GM03348 (cell line): ENCODE results near the gene SACS.
A peak's percentile ranks its signal among the peaks of the same experiment; 100 is the strongest.

Source experiments
- DNase-seq: peaks from one replicate; pipeline ENCODE4 v3.0.0; 2012; ENCODE audit warnings: low spot score

SACS gene, protein sequence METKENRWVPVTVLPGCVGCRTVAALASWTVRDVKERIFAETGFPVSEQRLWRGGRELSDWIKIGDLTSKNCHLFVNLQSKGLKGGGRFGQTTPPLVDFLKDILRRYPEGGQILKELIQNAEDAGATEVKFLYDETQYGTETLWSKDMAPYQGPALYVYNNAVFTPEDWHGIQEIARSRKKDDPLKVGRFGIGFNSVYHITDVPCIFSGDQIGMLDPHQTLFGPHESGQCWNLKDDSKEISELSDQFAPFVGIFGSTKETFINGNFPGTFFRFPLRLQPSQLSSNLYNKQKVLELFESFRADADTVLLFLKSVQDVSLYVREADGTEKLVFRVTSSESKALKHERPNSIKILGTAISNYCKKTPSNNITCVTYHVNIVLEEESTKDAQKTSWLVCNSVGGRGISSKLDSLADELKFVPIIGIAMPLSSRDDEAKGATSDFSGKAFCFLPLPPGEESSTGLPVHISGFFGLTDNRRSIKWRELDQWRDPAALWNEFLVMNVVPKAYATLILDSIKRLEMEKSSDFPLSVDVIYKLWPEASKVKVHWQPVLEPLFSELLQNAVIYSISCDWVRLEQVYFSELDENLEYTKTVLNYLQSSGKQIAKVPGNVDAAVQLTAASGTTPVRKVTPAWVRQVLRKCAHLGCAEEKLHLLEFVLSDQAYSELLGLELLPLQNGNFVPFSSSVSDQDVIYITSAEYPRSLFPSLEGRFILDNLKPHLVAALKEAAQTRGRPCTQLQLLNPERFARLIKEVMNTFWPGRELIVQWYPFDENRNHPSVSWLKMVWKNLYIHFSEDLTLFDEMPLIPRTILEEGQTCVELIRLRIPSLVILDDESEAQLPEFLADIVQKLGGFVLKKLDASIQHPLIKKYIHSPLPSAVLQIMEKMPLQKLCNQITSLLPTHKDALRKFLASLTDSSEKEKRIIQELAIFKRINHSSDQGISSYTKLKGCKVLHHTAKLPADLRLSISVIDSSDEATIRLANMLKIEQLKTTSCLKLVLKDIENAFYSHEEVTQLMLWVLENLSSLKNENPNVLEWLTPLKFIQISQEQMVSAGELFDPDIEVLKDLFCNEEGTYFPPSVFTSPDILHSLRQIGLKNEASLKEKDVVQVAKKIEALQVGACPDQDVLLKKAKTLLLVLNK (N-terminal part only)

DNA sequence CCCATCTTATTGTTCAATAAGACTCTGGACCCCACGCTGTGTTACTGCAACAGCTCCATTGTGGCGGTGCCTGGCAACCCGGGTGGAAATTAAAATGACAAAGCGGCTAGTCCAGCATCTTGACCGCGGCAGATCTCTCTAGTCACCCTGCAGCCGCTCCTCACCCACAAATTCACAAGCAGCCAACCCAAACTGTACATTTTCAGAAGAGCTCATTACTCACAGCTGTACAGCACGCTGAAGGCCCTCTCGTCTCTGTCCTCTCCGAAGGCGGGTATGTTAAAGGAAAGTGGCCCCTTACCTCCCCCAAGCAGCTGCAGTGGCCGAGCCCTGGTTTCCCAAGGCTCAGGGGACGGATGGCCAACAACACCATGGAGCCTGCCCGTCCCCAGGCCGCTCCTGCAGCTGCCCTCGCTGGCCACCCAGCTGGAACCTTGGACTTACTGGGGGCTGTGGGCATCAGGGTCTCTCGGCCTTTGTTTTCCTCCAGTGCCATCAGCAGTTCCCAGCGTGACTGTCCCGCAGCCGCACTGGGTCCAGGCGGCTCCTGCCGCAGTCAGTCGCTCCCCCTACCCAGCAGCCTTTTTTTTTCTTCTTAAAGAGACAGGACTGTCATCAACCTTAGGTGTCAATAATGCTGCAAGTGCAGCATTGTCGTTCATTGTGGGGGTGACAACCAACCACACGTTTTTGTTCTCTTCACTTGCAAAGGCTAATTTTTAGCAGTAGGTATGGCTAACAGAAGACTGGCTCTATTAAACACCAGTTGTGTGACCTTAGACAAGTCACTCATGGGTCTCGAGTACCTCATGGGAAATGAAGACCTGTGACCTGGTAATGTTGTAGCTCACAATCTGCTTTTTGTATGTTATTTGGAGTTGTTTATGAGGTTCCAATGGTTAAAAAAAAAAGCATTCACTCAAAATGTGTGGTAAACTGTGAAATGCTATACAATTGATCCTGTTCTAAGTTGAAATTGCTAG, at the start of gene SACS:
TSS of gene SACS (minus strand) at position 532 of the 983 bp plus-strand sequence. CDS start 22,463 bp downstream, outside the sequence.
- DNase-seq: peak; percentile 68

DNA sequence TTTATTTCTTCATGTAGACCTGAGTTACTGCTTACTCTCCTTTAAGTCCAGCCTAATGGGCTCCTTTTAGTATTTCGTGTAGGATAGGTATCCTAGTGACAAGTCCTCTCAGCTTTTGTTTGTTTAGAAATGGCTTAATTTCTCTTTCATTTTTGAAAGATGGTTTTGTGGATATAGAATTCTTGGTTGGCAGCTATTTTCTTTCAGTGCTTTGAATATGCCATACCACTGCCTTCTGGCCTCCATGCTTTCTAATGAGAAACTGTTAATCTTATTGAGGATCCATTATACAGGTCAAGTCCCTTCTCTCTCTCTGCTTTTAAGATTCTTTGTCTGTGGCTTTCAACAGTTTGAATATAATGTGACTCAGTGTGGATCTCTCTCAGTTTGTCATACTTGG, 46.8 kb upstream of the SACS start:
- DNase-seq: no peak

DNA sequence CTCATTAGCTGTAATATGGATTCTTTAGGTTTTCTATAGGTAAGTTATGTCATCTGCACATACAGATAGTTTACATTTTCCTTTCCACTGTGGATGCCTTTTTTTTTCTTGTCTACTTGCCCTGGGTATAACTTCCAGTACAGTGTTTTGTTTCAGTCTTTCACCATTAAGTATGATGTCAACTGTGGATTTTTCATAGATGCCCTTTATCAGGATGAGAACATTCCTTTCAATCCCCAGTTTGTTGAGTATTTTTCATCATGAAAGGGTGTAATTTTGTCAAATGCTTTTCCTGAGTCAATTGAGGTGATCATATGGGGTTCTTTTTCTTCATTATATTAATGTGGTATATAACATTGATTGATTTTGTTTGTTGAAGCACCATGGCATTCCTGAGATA, 43.6 kb upstream of the SACS start:
- DNase-seq: no peak

DNA sequence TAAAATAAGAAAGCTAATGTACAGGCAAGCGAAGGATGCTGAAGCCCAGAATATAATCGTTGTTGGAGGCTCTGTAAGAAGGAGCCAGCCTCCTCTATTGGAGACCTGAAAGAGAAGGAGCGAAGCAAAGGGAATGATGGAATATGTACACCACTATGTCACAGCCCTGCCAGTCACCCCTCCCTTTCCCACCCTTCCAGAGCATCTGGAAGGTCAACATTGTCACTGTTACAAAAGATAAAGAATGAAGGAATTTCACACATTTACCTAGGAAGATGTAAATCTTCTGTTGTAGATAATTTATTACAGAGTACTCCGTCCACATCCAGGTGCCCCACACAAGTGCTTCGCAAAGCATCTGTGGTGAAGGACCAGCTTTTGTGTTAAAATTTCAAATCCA, 39.7 kb upstream of the SACS start:
- no peak for DNase-seq

DNA sequence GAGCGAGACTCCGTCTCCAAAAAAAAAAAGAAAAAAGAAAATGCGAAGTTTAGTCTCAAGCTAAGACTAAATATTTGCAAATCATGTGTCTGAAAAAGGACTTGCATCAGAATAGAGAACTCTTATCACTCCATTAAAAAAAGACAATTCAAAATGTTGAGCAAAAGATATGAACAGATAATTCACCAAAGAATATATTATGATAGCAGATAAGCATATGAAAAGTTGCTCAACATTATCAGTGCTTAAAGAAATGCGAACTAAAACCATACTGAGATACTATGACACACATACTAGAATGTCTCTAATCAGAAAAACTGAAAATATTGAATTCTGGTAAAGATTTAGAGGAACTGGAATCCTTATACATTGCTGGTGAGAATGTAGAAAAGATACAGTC, 38.7 kb upstream of the SACS start:
- no peak for DNase-seq

DNA sequence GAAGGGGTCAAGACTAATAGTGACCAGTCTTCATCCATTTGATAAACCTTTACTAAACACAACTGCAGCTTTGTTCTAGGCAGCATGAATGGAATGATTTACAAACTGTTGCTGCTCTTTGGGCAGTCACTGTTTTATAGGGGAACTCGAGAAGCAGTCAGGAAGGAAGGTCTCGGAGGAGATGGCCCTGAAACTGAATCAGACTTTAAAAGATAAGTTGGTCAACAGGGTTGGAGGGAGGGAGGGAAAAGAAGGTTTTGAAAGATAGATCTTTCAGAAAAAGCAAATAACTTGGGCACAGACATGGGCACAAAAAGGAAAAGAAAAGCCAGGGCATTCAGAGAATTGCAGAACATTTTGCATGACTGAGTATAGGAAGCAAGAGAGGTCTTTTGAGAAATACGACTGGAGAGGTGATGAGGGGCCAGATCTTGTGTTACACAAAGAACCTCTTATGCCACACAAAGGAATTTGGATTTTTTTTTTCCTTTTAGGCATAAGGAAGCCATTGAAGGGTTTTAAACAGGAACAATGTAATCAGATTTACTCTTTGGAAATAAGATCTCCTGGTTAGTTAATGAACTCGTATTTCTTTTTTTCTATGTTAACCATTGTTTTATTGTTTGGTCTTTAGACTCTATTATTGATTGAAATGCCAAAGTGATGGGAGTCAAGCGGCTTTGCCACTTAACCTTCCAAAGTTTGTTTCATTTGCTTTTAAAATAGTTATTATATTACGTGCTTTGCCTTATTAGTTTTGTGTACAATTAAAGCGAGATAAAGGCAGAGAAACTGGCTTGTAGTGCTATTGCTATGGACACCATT, 37.5 kb upstream of the SACS start:
- DNase-seq: no peak

DNA sequence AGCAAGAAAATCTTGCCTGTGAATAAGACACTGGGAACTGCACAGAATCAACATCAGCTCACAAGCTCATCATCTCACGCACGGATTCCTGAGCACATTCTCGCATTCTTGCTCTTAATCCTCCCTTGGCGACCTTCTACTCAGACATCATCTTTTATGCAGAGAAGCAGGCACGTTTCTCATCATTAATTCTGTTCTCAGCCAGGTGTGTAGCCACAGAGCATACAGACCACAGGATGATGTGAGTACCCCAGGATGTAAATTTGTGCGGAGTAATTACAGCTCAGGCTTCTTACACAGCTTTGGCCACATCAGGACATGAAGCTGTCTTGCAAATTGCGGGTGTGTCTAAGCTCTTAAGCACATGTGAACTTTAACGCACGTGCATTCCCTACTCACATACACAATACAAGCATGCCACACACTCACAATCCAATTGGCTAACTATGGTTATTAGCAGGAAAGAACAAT, 36.5 kb upstream of the SACS start:
- peak; percentile 72 for DNase-seq

DNA sequence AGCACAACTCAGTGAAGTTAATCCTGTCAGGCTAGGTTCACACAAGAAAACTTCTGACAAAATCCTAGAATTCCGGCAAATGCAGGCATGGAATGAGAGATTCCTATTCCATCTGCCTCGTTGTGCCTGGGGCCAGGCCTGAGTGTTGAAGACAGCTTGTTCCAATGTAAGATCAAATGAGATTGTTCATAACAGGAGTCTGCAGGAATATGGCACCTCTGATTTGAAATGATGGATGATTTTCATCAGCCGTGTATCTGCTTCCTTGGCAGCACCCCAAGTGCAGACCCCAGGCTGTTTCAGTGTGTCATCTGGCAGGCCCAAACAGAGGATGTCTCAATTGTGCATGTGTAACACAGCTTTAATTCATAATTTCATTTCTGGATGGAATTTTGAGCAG, 35.3 kb upstream of the SACS start:
- no peak for DNase-seq

DNA sequence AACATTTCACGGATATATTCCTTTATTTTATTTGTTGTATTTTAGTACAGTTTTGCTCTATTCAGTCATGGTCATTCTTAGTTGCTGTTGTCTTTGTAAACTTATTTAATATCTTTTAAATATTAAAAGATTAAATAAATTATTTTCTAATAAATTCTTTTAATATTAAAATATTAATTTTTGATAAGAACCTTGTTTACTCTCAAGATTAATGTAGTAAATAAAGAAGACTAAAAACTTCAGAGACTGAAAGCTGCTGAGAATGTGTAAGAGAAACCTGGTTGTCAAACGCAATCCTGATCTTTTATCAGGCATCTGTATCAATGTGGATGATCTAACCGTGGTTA, 34.4 kb upstream of the SACS start:
- no peak for DNase-seq

DNA sequence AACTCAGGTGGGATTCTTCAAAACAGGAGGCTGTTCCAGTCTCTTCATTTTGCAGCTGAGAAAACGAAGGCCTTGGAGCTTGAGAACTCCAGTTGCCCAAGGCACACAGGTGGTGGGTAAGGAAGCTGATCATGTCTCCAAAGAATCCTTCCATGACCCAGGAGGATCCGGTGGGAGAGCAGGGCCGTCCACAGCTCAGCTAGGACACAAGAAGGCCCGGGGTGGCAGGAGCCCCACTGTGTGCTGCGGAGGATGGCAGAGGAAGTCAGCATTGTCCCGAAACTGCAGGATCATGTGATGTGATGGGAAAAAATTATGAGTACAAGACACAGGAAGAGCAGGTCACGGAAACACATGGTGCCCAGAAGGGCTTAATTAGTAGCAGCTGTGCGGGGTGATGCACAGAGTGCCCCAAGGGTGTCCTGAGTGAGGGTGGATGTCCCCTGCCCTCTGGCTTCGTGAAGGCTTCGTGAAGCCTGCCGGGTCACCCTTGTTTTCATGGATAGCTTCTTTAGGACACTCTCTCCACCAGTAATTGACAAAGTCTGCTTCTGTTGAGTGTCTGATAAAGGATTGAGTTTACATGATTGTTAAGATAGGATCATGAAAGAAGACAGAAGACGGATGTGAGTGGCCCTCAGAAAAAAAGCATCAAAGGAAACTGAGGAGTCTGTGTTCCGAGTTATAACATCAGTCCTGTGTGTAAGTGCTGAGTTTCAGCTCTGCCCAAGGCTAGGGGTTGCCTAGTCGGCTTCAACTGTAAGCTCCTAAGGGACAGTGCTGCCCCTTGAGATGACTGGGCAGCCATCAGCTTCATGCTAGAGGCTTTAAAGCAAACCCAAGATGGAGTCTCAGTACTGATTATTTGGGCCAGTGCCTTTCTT, 33.8 kb upstream of the SACS start:
- peak; percentile 39 for DNase-seq

DNA sequence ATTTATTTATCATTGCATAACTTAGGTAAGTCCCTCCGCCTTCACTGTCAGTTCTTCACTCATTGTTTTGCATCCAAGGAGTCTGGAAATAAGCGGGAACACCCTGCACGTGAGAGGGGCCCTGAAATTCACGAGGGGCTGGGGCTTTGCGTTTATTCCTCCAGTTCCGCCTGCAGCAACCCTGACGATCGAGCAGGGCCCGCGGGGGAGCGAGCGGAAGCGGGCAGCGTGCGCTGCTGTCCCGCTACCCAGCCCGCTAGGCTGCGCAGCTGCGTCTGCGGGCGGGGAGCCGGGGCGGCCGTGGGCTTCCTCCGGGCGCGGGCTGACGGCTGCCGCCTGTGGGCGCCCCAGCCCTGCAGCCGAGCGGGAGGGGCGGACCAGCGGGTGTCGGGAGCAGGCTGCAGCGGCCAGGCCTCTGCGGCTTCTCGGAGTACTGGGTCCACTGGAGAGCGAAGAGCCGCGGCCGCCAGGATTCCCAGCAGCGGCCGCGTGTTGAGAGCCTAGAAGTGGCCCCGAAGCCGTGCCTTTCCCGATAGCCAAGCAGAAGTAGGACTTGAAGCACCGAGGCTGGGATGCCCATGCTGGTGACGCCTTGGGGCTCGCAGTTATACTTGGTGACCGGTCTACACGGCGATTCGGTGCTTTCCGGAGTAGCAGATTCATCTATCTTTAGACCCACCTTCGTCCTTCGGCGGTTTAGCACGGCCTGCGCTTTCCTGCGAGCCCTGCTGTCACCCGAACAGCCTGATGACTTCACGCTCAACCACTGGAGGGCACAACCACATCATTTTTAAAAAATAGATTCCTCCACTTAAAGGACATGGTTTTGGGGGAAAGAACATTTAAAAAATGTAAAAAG, 32.9 kb upstream of the SACS start:
- DNase-seq: peak; percentile 89

DNA sequence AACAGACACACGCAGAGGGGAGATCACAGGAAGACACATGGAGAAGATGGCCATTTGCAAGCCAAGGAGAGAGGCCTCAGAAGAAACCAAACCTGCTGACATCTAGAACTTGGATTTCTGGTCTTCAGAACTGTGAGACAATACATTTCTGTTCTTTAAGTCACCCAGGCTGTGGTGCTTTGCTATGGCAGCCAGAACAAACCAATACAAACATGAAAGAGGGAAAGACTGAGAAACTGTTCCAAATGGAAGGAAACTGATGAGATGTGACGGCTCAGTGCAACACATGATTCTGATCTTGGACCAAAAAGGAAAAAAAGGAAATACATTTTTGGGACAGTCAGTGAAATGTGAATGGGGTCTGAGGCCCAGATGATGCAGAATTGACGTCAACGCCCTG, 30.2 kb upstream of the SACS start:
- no peak for DNase-seq

DNA sequence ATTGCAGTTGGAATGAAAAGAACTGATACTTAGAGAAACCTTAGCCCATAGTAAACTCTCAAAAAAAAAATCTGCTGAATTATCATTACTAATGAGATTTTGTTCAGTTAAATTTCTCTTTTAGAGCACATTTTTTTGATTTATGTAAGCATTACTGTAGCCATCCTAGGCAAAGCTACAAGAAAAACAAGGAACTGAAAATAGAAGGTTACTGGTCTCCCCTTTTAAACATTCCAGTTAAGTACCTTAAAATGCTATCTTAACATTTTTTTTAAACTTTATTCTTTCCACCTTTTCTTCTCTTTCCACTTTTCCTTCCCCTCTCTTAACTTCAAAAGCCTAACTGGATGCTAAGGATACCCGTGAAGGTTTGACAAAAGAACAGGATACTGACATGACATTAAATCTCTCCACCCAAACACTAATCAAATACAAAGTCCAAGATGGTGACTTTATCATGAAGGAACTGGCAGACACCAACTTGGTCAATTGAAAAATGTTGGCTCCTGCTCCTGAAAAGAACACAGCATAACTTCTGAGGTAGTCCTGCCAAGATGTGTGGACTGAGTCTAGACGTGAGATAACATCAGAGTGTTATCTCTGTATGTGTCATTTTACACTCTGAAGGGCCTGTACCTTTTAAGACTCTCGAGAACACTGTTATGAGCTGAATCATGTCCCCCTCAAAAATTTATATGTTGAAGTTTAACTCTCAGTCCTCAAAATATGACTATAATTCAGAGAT, 29.5 kb upstream of the SACS start:
- peak; percentile 23 for DNase-seq

DNA sequence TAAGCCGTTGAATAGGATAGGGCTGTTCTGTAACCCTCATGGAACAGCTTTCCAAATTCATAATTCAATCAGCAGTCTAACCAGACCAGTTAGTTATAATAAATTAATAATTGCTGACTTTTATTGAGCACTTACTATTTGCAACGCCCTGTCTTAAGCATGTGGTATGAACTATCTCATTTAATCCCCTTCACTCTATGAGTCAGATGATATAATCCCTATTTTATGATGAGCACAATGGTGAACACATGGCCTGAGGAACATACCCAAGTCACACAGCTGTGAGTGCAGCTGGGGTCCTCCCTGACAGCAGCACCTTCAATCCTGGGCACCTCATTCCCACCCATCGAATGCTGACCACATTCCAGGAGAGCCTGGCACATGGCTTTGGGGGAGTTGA, 28.0 kb upstream of the SACS start:
- DNase-seq: no peak

DNA sequence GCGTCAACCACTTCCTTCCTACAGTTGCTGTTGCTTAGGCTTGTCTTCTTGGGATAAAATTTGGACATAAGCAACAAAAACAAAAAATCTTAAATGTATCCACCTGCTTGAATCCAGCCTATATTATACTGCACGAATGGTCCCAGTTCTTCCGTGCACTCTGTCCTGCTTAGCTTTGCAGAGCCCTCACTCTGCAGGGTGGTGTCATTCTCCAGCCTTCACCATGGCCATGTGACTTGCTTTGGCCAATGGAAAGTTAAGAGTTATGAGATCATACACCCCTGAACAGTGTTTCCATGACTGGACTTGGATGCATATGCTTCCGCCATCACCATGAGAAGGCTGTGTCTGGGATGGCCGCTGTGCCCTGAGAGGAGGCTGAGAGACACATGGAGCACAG, 27.4 kb upstream of the SACS start:
- DNase-seq: no peak

DNA sequence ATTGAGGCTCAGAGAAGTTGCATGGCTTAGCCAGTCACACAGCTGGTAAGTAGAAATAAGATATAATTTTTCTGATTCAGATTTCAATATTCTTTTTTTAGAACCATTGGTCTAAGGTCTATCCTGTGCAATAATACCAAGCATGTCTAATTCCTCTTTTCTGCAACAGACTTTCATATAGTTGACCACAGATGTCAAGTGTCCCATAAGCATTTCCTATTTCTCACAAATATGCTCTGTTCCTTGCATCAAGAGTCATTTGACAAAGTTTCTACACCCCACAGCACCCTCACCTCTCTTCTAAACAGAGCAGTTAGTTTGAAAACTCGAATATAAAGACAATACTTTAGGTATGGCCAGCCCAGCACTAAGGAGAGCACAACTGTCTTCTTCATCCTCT, 26.8 kb upstream of the SACS start:
- no peak for DNase-seq

DNA sequence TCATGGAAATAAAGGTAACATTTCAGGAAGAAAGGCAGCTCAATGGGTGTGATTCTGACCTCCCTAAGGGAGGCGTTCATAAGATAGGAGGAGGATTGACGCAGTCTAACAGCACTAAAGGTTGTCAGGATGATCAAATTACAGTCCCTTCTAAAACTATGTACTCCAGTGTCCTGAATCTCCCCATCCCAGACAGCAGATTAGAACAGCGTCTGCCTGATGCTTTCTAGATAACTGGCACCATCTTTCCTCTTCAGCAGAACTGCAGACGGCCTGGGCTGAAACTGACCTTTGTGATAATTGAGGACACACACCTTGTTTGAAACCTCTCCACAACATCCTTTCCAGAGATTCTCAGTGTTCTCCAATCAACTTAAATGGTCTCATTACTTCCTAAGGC, 25.5 kb upstream of the SACS start:
- DNase-seq: no peak
